T-cell (primary cell): ENCODE measurements around the gene FAM219A. TPM values are rescaled to one million over a fixed set of nuclear protein-coding genes. Genes with fewer than 3 reads are reported as not detected.

Source experiments
- ATAC-seq, 4 experiments: fragments of 200-7000 bp in 3 of 4; fragments of 150-1000 bp in 1 of 4; cut with Tn5 transposase; replicated peaks in 1 of 4; 1 replicate in 3 of 4; 2 replicates in 1 of 4; pipeline ENCODE4 v1.10.0; 2021; ENCODE audit warnings: moderate library complexity in 3 of 4, mild to moderate bottlenecking in 2 of 4, moderate number of reproducible peaks in 1 of 4
- CTCF ChIA-PET, 2 donors: fragments of 300-600 bp; sonication (Branson Sonifier 250); formaldehyde crosslinking; loops; one replicate each; lab custom pipeline; 2022; ENCODE audit warnings: antibody characterized with exemption in 2 of 2; lab: Charles Lee
- POLR2A ChIA-PET, 2 donors: fragments of 300-600 bp; sonication (Branson Sonifier 250); formaldehyde crosslinking; loops; one replicate each; lab custom pipeline; 2022; ENCODE audit warnings: antibody characterized with exemption in 2 of 2; lab: Charles Lee
- DNase-seq, 35 experiments: peaks; one replicate each; pipeline versions ENCODE4 v3.0.0 to v3.0.0-alpha.2; 2013 to 2023
- H3K27ac ChIP-seq: one replicate; pipeline ENCODE4 v1.5.1; 2013; ENCODE audit warnings: low read length
- H3K27me3 ChIP-seq, 2 experiments: replicated peaks in 1 of 2; 1 replicate in 1 of 2; 2 replicates in 1 of 2; pipeline versions ENCODE4 v1.6.1 to v1.7.0; 2013; ENCODE audit warnings: low read length in 1 of 2, mixed read lengths in 1 of 2; ENCODE audit not compliant: control insufficient read depth in 2 of 2, insufficient read depth in 2 of 2; ENCODE audit errors: extremely low read depth in 1 of 2
- H3K36me3 ChIP-seq, 2 donors: 1 replicate in 1 of 2; 2 replicates in 1 of 2; pipeline versions ENCODE4 v1.6.1 to v1.7.0; 2013; ENCODE audit warnings: low read length in 1 of 2; ENCODE audit not compliant: control insufficient read depth in 2 of 2, insufficient read depth in 1 of 2; ENCODE audit errors: extremely low read depth in 1 of 2
- H3K4me1 ChIP-seq, 2 experiments: 1 replicate in 1 of 2; 2 replicates in 1 of 2; pipeline versions ENCODE4 v1.6.1 to v1.7.0; 2013; ENCODE audit warnings: low read length in 2 of 2, mixed read lengths in 1 of 2; ENCODE audit not compliant: insufficient read depth in 2 of 2, control insufficient read depth in 1 of 2; ENCODE audit errors: extremely low read depth in 1 of 2
- H3K4me3 ChIP-seq, 2 donors: 1 replicate in 1 of 2; 2 replicates in 1 of 2; pipeline versions ENCODE4 v1.5.1 to v1.7.0; 2013; ENCODE audit warnings: mild to moderate bottlenecking in 2 of 2, low read length in 1 of 2, moderate library complexity in 1 of 2; ENCODE audit not compliant: control insufficient read depth in 1 of 2; ENCODE audit errors: extremely low read depth in 1 of 2
- H3K9me3 ChIP-seq: 2 replicates; pipeline ENCODE4 v1.7.0; 2013
- H3K27ac Mint-ChIP-seq, 2 donors: one replicate each; pipeline ENCODE4 v1.8.0; 2020 to 2021; ENCODE audit warnings: mild to moderate bottlenecking in 2 of 2, mixed read lengths in 2 of 2
- H3K27me3 Mint-ChIP-seq, 2 donors: one replicate each; pipeline ENCODE4 v1.8.0; 2021 to 2022; ENCODE audit warnings: mixed read lengths in 2 of 2
- H3K36me3 Mint-ChIP-seq: one replicate; pipeline ENCODE4 v1.8.0; 2021; ENCODE audit warnings: mixed read lengths
- H3K4me1 Mint-ChIP-seq, 3 donors: one replicate each; pipeline ENCODE4 v1.8.0; 2020 to 2022; ENCODE audit warnings: mixed read lengths in 3 of 3, mild to moderate bottlenecking in 1 of 3
- H3K4me3 Mint-ChIP-seq, 3 donors: one replicate each; pipeline ENCODE4 v1.8.0; 2020 to 2022; ENCODE audit warnings: mild to moderate bottlenecking in 3 of 3, mixed read lengths in 3 of 3, moderate library complexity in 3 of 3
- H3K9me3 Mint-ChIP-seq, 3 donors: one replicate each; pipeline ENCODE4 v1.8.0; 2020 to 2022; ENCODE audit warnings: mixed read lengths in 3 of 3
- WGBS: methylation state at CpG from one replicate; pipeline ENCODE4 v1.1.5; 2013; ENCODE audit warnings: missing lambda C conversion rate; ENCODE audit not compliant: insufficient coverage; 5-methylcytosine and 5-hydroxymethylcytosine counted together
- total RNA-seq, 35 experiments: library from RNA in 6 of 35; stranded (reverse) in 6 of 35; fragments of 120-200 nt in 1 of 35; gene quantifications; one replicate each; pipeline versions ENCODE4 v1.2.1 to v1.2.4 and lab custom pipeline; 2013 to 2026

Gene FAM219A
- total RNA-seq, 5 donors from 2014 or later (not counting 1 experiment from before 2014, with no cell fraction given) = 10.7 to 20.7 (median 18.7) TPM

DNA sequence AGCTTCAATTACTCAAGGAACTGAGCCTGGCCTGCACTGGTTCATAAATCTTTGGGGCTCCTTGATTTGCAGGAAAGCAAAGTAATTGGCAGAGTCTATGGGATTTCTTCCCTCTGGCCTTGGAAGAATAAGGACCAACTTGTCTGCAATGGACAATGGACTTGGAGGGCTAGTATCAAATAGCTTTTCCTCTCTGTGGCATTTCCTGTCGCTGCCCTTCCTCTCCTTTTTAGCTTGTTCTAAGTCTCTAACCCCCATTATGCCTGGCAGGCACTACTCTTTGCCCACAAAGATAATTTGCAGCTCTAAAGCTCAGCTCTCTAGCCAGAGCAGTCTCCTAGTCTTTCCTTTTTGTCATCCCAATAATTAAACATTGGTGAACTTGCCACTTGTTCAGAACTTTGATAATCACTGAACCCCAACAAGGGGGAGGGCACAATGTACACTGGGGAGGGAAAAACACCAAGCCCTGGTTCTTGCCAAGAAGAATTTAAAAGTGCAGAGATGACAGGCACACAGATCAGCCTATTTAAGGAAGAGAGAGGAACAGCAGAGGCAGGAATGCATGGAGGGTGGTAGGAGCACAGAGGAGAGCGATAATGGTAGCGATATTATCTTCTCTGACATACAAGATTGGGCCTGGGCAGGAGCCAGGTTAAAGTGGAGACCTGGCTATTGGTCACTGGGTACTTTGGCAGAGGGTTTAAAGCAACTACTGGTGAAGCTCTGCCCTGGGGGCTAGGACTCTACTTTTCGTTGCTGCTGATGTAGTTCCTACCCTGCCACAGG is 38.5 kb downstream of the FAM219A start:
- ChIA-PET POLR2A (no interaction called here), CTCF (interaction anchor here in 1 of 2 donors (0.6 kb wide), 1 partner anchor 102 kb away, joined by 3 read pairs; no protein-coding TSS in a partner anchor)

DNA sequence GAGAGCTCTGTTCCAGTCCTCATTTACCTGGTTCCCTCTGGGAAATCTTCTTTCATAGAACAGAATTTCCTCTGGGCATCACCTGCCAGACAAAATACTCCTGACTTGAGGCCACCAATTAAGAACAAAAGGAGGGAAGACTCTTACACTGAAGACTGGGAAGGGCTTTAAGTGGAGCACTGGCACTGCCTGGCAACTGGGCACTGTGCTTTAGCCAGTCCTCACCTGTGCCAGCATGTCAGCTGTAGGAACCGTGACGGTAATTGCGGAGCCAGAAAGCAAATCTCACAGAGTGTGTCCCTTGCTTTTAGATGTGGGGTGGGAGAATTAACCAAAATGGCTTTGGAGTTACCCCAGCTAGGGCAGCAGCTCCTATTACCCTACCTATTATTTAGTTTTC is 40.6 kb downstream of the FAM219A start:
- Histone ChIP-seq H3K27me3 (no peaks in the 10 kb centered on the region), H3K9me3 (no peaks in the 10 kb centered on the region), H3K4me3 (no peak overlapping the region), H3K36me3 (no peaks in the 10 kb centered on the region), H3K27ac (no peak overlapping the region), H3K4me1 (no peaks in the 10 kb centered on the region)
- Mint-ChIP-seq H3K4me3 (no peak overlapping the region), H3K9me3 (no peaks in the 10 kb centered on the region), H3K27ac (no peak overlapping the region), H3K36me3 (peaks cover 5% of the 10 kb centered on the region), H3K27me3 (no peaks in the 10 kb centered on the region), H3K4me1 (no peaks in the 10 kb centered on the region)
- CTCF ChIA-PET = interaction anchor here in 1 of 2 donors (0.7 to 2.2 kb wide), 3 partner anchors 14 to 1594 kb away, joined by 3 to 9 read pairs (median 6); no protein-coding TSS in a partner anchor
- POLR2A ChIA-PET = interaction anchor here in 1 of 2 donors (0.7 kb wide), 1 partner anchor 665 kb away, joined by 3 read pairs; no protein-coding TSS in a partner anchor
- DNase-seq (no peak), ATAC-seq (no peak)
- no CpG with 5 or more reads among the region's 3 CpGs for WGBS

More for the DNA sequence above, 38.5 kb downstream of the FAM219A start:
- no peak overlapping the region for H3K27ac Mint-ChIP-seq
- no peaks in the 10 kb centered on the region for H3K36me3 ChIP-seq
- H3K4me3 ChIP-seq = no peak overlapping the region
- H3K27ac ChIP-seq = no peak overlapping the region
- no peak overlapping the region for H3K4me3 Mint-ChIP-seq
- ATAC-seq (no peak), DNase-seq (no peak)
- no peaks in the 10 kb centered on the region for H3K27me3 ChIP-seq
- no peaks in the 10 kb centered on the region for H3K4me1 Mint-ChIP-seq
- no peaks in the 10 kb centered on the region for H3K4me1 ChIP-seq
- peaks cover 12% of the 10 kb centered on the region for H3K36me3 Mint-ChIP-seq
- WGBS = 100% methylated on average over 3 of the region's 4 CpGs
- H3K9me3 Mint-ChIP-seq = no peaks in the 10 kb centered on the region
- no peaks in the 10 kb centered on the region for H3K9me3 ChIP-seq
- no peaks in the 10 kb centered on the region for H3K27me3 Mint-ChIP-seq

DNA sequence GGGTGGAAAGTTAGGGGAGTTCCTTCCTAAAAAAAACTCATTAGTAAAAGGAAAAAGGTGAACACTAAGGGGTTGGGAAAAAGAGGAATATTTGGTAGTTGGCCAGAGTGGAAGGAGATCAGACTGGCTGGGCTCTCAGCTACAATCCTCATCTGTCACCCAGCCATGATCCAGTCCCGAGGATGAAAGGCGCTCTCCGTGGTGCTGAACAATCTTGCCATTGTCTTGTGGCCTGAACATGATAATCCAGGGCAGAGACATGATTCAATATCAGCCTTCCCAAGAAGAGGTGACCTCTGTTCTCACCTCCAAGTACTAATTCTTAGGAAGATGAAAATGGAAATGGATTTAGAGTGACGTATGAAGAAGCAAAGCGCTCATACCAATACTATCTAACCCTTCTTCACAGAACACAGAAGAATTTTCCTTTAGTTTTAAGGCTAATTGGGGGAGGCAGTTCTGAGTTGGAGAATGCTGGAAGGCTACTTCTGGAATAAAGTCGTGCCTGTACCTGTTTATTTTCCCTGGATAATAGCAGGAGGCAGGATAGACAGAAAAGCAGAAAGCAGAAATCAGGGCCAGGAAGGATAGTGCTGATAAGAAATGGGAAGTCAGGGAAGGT is 45.0 kb downstream of the FAM219A start:
- Mint-ChIP-seq H3K27me3 (no peaks in the 10 kb centered on the region), H3K36me3 (peaks cover 5% of the 10 kb centered on the region), H3K4me1 (no peaks in the 10 kb centered on the region), H3K27ac (no peak overlapping the region), H3K4me3 (no peak overlapping the region), H3K9me3 (no peaks in the 10 kb centered on the region)
- ATAC-seq (no peak), DNase-seq (peak in 17 of 35 experiments; percentile 7 to 34 (median 12))
- Histone ChIP-seq H3K9me3 (no peaks in the 10 kb centered on the region), H3K4me1 (no peaks in the 10 kb centered on the region), H3K27me3 (no peaks in the 10 kb centered on the region), H3K27ac (no peak overlapping the region), H3K4me3 (no peak overlapping the region), H3K36me3 (no peaks in the 10 kb centered on the region)
- ChIA-PET POLR2A (interaction anchor here in 1 of 2 donors (0.6 kb wide), 1 partner anchor 1025 kb away, joined by 3 read pairs; no protein-coding TSS in a partner anchor), CTCF (interaction anchor here in 1 of 2 donors (0.6 kb wide), 1 partner anchor 20 kb away, joined by 14 read pairs; no protein-coding TSS in a partner anchor)
- WGBS = 8% methylated on average over 1 of the region's 6 CpGs

DNA sequence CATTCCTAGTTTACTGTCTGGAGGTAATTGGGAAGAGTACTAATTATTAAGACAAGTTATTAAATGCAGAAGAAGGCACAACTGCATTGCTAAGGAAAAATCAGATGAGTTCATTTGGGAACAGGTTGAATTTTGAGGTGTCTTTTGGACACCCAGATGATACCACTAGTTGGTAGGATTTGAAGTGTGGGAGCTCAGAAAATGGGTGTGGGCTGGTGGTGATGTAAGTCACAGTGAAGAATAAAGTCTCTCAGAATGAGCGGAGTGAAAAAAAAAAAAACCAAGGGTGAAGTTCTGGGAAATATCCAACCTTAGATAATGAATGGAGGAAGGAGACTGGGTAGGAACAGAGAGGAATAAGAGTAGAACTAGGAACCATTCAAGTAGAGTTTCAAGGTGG is 46.0 kb downstream of the FAM219A start:
- ATAC-seq (no peak), DNase-seq (no peak)
- Histone ChIP-seq H3K4me1 (no peaks in the 10 kb centered on the region), H3K27ac (no peak overlapping the region), H3K27me3 (no peaks in the 10 kb centered on the region), H3K4me3 (no peak overlapping the region), H3K36me3 (no peaks in the 10 kb centered on the region), H3K9me3 (no peaks in the 10 kb centered on the region)
- H3K36me3 Mint-ChIP-seq = peaks cover 5% of the 10 kb centered on the region
- H3K4me1 Mint-ChIP-seq = no peaks in the 10 kb centered on the region
- H3K27ac Mint-ChIP-seq = no peak overlapping the region
- ChIA-PET CTCF (no interaction called here), POLR2A (interaction anchor here in 1 of 2 donors (0.6 kb wide), 1 partner anchor 142 kb away, joined by 7 read pairs; no protein-coding TSS in a partner anchor)
- no peaks in the 10 kb centered on the region for H3K27me3 Mint-ChIP-seq
- no peak overlapping the region for H3K4me3 Mint-ChIP-seq
- WGBS = 60% methylated on average over 1 of the region's 1 CpG
- H3K9me3 Mint-ChIP-seq = no peaks in the 10 kb centered on the region

DNA sequence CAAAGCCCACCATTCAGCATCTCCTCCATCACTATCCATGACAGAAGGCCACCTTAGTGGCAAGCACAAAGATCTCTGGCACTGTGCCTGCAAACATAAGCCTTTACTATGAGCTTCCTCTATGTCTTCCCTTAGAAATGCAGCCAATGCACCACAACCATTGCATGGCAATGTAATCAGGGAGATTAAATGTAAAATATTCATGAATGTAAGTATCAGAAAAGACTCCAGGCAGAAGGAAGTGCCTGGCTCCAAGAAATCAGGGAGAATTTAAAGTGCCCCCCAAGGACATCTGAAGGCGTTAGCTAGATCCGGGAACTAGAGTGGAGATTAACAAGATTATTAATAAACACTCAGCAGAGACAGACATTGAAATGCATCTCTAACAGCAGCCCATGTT is 49.2 kb downstream of the FAM219A start:
- Histone ChIP-seq H3K27ac (no peak overlapping the region), H3K4me1 (no peaks in the 10 kb centered on the region), H3K27me3 (no peaks in the 10 kb centered on the region), H3K36me3 (no peaks in the 10 kb centered on the region), H3K4me3 (no peak overlapping the region), H3K9me3 (no peaks in the 10 kb centered on the region)
- WGBS = no CpG with 5 or more reads among the region's 2 CpGs
- Mint-ChIP-seq H3K27ac (no peak overlapping the region), H3K4me3 (no peak overlapping the region), H3K27me3 (no peaks in the 10 kb centered on the region), H3K36me3 (peaks cover 3% of the 10 kb centered on the region), H3K4me1 (no peaks in the 10 kb centered on the region), H3K9me3 (no peaks in the 10 kb centered on the region)
- ATAC-seq = no peak
- POLR2A ChIA-PET = no interaction called here
- no peak for DNase-seq
- CTCF ChIA-PET = no interaction called here

- no peaks in the 10 kb centered on the region for H3K4me1 Mint-ChIP-seq
- H3K36me3 ChIP-seq = no peaks in the 10 kb centered on the region
- POLR2A ChIA-PET = no interaction called here
- H3K9me3 Mint-ChIP-seq = no peaks in the 10 kb centered on the region
- no peaks in the 10 kb centered on the region for H3K4me1 ChIP-seq
- no peak overlapping the region for H3K4me3 ChIP-seq
- H3K27ac Mint-ChIP-seq = no peak overlapping the region
- DNase-seq = no peak
- H3K9me3 ChIP-seq = no peaks in the 10 kb centered on the region
- peaks cover 9% of the 10 kb centered on the region for H3K36me3 Mint-ChIP-seq
- CTCF ChIA-PET = no interaction called here
- H3K27ac ChIP-seq = no peak overlapping the region
- no peak overlapping the region for H3K4me3 Mint-ChIP-seq
- 89% methylated on average over 1 of the region's 1 CpG for WGBS
- ATAC-seq = no peak
- H3K27me3 ChIP-seq = no peaks in the 10 kb centered on the region
- no peaks in the 10 kb centered on the region for H3K27me3 Mint-ChIP-seq
Observed at GRCh38 chr9:34408173-34408572, 50.2 kb downstream of the FAM219A start.
